HepG2 (cell line): ENCODE results near the gene MTX1. TPM values are rescaled to one million over a fixed set of nuclear protein-coding genes. Genes with fewer than 3 reads are reported as not detected.

Experiments
- FOXO4 ChIP-seq: sonication (generic); formaldehyde crosslinking; conservative IDR thresholded peaks from 2 replicates; pipeline ENCODE4 v1.8.1; 2023; ENCODE audit warnings: missing genetic modification reagents
- HDAC1 ChIP-seq: sonication (generic); formaldehyde crosslinking; IDR thresholded peaks from 2 replicates; pipeline ENCODE4 v1.5.1; 2020; ENCODE audit warnings: mild to moderate bottlenecking, missing genetic modification reagents
- MAFK ChIP-seq, 2 experiments: IDR thresholded peaks in 1 of 2; conservative IDR thresholded peaks in 1 of 2; 2 replicates each; pipeline ENCODE4 v1.6.1; 2011; ENCODE audit warnings: improper control_type of control experiment in 2 of 2, low read length in 2 of 2
- MED8 ChIP-seq: sonication (generic); formaldehyde crosslinking; IDR thresholded peaks from 2 replicates; pipeline ENCODE4 v1.8.1; 2023; ENCODE audit warnings: mild to moderate bottlenecking, missing genetic modification reagents; ENCODE audit not compliant: insufficient replicate concordance
- ZNF337 ChIP-seq: sonication (generic); formaldehyde crosslinking; IDR thresholded peaks from 2 replicates; pipeline ENCODE4 v1.5.1; 2020; ENCODE audit warnings: missing genetic modification reagents, low read depth, mild to moderate bottlenecking, borderline replicate concordance
- ZNF720 ChIP-seq: sonication (generic); formaldehyde crosslinking; IDR thresholded peaks from 2 replicates; pipeline ENCODE4 v1.4.0; 2020; ENCODE audit warnings: missing genetic modification reagents
- polyA plus RNA-seq, 8 experiments: library from polyadenylated mRNA; depleted of rRNA in 3 of 8; stranded (reverse) in 7 of 8; unstranded in 1 of 8; fragments of >200 nt; fragmentation: Illumina TruSeq in 4 of 8; extraction: Trizol in 4 of 8; gene quantifications; 2 replicates each; pipeline versions ENCODE4 v1.2.1 to v1.2.3, GENCODE V29; 2011 to 2016; ENCODE audit warnings: low read depth in 4 of 8, missing spikeins in 1 of 8, mixed read lengths in 1 of 8; ENCODE audit not compliant: insufficient read depth in 1 of 8
- total RNA-seq, 5 experiments: library from RNA; depleted of rRNA; stranded (reverse); fragments of >200 nt; fragmentation: Illumina TruSeq; extraction: Trizol; gene quantifications; 2 replicates each; pipeline ENCODE4 v1.2.3, GENCODE V29; 2016; ENCODE audit warnings: low read depth in 1 of 5
- TF ChIP-seq, protein P1 (sequence below): sonication (generic); formaldehyde crosslinking; IDR thresholded peaks from 2 replicates; pipeline ENCODE4 v1.8.0; 2022; ENCODE audit warnings: missing genetic modification reagents, mild to moderate bottlenecking, moderate library complexity, borderline replicate concordance

Gene MTX1
- total and polyA plus RNA-seq, 2 of the 13 experiments (the other 11 are each of a cell fraction or from before 2014, with no cell fraction given): 64.5 to 72.6 TPM

DNA sequence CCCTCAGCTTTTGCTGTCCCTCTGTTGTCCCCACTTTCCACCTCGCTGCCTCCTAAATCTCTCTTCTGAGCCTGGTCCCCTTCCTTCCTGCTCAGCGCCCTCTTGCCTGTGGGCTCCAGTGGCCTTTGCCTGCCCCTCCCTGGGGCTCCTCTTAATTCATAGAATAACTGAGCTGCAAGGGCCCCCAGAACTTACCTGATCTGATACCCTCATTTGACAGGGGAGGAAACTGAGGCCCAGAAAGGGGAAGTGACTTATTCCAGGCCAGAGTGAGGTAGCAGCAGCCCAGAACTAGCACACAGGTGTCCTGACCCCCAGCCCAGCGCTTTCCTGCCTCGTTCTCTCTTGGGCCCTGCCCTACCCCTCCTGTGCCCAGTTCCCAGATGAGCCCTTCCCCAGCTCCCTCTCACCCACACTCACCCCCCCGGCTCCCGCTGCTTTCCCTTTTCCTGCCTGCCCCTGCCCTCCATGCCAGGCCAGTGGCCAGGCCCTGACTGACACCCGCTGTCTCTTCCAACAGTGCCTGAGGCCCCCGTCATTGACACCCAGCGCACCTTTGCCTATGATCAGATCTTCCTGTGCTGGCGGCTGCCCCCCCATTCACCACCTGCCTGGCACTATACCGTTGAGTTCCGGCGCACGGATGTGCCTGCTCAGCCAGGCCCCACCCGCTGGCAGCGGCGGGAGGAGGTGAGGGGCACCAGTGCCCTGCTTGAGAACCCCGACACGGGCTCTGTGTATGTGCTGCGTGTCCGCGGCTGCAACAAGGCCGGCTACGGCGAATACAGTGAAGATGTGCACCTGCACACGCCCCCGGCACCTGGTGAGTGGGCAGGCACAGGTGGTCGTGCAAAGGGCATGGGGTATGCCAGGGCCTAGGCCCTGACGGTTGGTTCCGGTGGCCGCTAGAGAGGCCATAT, 29.1 kb upstream of the MTX1 start (continued):
- TF ChIP-seq, protein P1, sequence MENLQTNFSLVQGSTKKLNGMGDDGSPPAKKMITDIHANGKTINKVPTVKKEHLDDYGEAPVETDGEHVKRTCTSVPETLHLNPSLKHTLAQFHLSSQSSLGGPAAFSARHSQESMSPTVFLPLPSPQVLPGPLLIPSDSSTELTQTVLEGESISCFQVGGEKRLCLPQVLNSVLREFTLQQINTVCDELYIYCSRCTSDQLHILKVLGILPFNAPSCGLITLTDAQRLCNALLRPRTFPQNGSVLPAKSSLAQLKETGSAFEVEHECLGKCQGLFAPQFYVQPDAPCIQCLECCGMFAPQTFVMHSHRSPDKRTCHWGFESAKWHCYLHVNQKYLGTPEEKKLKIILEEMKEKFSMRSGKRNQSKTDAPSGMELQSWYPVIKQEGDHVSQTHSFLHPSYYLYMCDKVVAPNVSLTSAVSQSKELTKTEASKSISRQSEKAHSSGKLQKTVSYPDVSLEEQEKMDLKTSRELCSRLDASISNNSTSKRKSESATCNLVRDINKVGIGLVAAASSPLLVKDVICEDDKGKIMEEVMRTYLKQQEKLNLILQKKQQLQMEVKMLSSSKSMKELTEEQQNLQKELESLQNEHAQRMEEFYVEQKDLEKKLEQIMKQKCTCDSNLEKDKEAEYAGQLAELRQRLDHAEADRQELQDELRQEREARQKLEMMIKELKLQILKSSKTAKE: no peak
- TF ChIP-seq MAFK (conservative IDR thresholded peaks at IDR 0.05 in 1 of 2, IDR thresholded peaks at IDR 0.05 in 1 of 2; ENCODE audit: low read length in 2 of 2) (no peak), FOXO4 (0 out of 2 replicates have a peak, but pooled peaks have one; percentile 58), HDAC1 (CRISPR knock-in tag) (0 out of 2 replicates have a peak, but pooled peaks have one; percentile 19), ZNF720 (CRISPR knock-in tag) (no peak), MED8 (CRISPR knock-in tag) (no peak), ZNF337 (CRISPR knock-in tag) (no peak)
